GM04503 (cell line): ENCODE results near the gene SPOCK2.

Experiments used
- DNase-seq: peaks from one replicate; pipeline ENCODE4 v3.0.0-alpha.2; 2012; ENCODE audit warnings: low read depth

SPOCK2 gene

GRCh38 chr10:72029414-72029813, 58.9 kb downstream of the SPOCK2 start:
- no peak for DNase-seq

- no peak for DNase-seq
Observed at GRCh38 chr10:72027498-72027897, 60.9 kb downstream of the SPOCK2 start.

DNA sequence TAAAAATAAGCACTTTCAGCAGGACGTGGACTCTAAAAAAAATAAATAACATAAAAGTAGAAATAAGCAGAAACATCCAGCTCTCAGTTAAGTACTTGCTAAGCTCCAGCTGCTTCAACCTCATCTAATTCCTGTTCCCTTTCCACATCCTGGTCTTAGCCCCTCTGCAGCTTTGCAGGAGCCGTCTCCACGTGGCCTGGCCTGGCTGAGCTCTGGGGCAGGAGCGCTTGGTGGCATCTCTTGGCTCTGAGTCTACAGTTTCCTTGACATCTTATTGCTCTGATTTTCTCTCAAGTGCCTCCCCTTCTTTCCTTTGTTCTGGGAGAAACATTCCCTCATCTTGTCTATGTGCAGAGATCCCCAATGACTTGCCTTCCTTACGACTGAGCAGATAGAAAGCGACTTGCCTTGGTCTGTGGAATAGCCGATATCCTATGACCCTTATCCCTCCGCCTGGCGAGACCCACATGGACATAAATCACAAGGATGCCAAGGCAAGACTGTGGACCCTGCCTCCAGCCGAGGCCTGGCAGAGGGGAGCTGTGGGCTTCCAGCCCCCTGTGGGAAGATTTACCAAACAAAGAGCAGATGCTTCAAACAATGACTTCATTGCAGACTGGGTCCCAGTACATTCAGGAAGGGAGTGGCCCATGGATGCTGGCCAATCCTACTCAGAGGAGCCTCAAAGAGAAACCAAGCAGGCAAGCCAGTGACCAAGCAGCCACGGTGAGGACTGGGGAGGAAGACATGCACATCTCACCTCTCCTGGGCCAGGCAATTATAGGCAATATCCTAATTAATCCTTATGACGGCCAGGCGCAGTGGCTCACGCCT, 61.9 kb downstream of the SPOCK2 start:
- no peak for DNase-seq

GRCh38 chr10:72025832-72026231, 62.5 kb downstream of the SPOCK2 start:
- DNase-seq, result no peak

- DNase-seq, result no peak
Observed at GRCh38 chr10:72025400-72025799, 63.0 kb downstream of the SPOCK2 start.

GRCh38 chr10:72024596-72024995, 63.8 kb downstream of the SPOCK2 start:
- no peak for DNase-seq

DNA sequence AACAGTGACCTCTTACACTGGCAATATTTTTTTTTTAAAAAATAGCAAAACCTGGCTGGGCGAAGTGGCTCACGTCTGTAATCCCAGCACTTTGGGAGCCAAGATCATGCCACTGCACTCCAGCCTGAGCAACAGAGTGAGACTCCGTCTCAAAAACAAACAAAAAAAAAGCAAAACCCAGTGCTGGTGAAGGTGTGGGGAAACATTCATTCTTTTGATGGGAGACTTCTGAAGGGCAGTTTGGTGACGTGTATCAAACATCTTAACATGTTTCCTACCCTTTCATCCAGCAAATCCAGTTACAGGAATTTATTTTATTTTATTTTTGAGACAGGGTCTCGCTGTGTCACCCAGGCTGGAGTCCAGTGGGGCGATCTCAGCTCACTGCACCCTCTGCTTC, 66.1 kb downstream of the SPOCK2 start:
- DNase-seq, result no peak

GRCh38 chr10:72020914-72021809, 67.2 kb downstream of the SPOCK2 start:
- DNase-seq, result no peak

- no peak for DNase-seq
Observed at GRCh38 chr10:72019085-72019876, 69.1 kb downstream of the SPOCK2 start.

DNA sequence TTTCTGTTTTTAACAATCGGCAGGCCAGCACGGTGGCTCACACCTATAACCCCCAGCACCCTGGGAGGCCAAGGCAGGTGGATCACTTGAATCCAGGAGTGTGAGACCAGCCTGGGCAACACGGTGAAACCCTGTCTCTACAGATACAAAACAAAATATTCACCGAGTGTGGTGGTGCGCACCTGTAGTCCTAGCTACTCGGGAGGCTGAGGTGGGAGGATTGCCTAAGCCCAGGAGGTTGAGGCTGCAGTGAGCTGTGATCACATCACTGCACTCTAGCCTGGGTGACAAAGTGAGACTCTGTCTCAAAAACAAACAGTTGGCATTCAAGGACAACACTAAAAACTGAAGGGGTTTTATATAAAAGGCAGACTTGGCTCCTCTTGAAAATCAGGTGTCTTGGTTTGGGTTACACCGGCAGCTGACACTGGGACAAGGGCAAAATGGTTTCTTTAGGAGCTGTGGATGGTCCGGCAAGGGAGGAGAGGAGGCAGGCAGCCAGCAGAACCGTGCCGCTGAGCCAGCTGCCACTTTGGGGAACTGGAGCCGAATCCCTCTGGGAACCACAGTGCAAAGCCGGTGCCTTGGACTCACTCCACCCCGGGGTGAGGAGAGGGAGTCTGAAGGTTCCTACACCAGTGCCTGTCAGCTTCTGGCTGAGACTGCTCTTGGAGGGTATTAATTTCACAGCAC, 71.6 kb downstream of the SPOCK2 start:
- no peak for DNase-seq

GRCh38 chr10:72015841-72016240, 72.5 kb downstream of the SPOCK2 start:
- DNase-seq, result no peak

GRCh38 chr10:72014785-72015480, 73.4 kb downstream of the SPOCK2 start:
- no peak for DNase-seq

DNA sequence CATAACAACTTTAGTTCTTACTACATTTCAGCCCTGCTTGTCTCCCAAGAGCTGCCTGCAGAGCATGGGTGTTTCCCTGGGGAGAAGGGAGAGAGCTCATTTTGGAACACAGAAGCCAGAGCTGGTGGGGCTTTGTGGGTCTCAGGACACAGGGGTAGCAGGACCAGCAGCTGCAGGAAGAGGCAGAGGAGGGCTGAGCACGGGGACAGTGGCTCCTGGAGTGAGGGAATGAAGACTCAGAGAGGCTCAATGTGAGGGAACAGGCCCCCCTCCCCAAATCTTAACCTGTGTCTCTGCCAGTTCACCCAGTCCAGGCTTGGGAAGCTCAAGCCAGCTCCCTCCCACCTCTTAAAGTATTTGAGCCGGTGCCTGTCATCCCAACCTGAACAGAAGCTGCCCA, 74.2 kb downstream of the SPOCK2 start:
- no peak for DNase-seq

- DNase-seq, result no peak
Observed at GRCh38 chr10:72013202-72013945, 75.0 kb downstream of the SPOCK2 start.

DNA sequence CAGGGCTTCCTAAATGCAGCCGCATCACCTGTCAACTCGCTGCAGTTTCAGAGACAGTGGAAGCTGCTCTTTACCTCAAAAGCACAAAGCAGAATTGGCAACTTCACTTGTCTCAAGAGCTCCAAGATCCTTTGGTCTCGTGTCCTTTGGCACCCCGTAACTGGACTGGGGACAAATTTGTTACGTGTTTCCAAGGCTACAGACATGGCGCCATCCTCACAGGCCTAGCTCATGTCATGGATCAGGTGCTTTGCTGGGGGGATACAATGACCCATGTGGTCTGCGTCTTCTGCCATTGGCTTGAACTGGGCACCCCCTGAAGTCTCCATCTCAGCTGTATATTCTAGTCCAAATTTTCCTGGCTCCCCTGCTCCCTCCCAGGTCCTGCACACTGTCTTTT, 75.6 kb downstream of the SPOCK2 start:
- DNase-seq, result no peak

DNA sequence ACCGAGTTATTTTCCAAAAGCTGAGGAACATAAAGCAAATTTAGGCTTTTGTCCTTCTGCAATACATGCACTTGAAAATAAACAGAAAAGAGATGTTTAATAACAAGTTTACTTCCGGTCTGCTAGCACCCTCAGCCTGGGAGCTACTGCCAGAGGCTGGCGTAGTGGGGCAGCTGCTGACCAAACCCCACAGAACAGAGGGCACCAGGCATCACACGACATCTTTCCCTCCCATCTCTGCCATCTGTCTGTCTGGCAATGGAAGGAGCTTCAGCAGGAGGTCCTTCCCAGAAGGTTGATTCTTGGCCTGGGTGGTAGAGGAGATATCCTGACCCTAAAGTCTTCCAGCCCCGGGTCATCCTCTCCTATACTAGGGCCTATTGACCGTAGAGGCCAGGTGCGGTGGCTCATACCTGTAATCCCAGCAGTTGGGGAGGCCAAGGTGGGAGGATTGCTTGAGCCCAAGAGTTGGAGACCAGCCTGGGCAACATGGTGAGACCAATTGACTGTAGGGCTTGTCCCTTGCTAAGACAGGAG, 76.3 kb downstream of the SPOCK2 start:
- DNase-seq, result no peak

DNA sequence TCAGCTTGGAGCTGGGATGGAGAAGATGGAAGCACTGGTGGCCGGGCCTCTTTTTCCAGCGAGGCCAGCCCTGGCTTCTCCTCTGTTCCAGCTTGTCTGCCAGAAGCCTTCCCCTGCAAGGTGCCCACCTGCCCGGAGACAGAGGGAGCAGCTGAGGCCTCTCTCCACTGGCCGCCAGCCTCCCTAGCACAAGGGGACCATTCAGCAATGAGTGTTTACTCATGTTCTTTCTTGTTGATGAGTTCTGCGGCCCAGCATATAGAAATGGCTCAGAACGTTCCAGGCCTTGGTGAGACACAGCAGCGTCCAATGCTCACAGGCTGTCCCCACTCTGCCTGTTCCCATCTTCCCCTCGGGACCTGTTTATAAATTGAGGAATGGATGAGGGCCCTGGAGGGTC, 76.9 kb downstream of the SPOCK2 start:
- no peak for DNase-seq

DNA sequence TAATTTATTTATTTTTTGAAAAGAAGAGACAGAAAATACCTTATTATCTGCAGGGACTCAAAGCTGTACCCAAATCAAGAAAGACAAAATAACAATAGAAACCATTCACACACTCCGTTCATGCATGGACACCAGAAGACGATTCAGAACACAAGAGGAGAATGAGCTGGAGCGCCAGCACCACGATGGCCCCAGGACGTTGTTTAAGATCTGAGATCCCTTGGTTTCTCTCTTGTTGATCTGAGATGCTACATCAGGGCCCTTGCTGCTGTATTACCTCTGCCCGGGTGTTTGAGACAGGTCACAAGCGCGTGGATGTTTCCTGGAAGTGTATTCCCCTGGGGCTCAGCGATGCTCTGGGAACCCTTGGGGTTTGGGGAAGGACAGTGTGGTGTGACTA, 77.3 kb downstream of the SPOCK2 start:
- DNase-seq, result no peak

DNA sequence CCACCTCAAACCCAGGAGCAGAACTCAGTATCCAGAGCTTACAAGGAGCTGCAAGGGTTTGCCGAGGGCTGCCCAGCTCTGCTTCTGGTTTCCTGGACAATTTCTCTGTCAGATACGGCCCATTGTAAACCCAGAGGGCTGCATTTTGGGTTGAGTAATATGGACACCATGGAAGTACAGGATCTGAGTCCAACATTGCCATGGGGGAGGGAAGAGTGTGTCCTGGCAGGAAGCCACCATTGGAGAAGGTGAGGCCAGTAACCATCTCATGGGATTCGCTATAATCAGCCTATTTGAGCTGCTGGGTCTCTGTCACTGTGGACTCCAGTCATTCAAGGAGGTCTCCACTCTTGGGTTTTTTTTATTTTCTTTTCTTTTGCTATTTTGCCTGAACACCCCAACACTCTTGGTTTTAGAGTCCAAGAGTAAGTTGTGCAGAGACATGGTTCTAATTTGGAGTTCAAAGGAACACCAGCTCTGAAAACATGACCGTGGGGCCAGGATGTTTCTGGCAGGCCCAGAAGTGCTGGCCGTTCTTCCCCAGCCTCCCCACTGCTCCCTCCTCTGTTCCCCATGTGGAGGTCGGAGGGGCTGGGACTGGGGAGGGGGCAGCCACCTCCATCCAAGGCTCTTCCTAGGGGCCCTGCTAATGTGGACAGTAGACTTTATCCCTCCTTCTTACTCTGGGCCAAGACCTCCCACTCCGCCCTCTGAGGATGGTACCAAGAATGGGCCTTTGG, 77.9 kb downstream of the SPOCK2 start:
- no peak for DNase-seq
